Activated CD8-positive, alpha-beta memory T cell treated with anti-CD3 and anti-CD28 coated beads, Interleukin-2, amount 50 U/mL, for 1 hour (primary cell): ENCODE measurements around the gene ISM1.

ENCODE experiments used
- DNase-seq: peaks from one replicate; pipeline ENCODE4 v3.0.0-alpha.2; 2020; ENCODE audit errors: extremely low read depth

ISM1 gene

DNA sequence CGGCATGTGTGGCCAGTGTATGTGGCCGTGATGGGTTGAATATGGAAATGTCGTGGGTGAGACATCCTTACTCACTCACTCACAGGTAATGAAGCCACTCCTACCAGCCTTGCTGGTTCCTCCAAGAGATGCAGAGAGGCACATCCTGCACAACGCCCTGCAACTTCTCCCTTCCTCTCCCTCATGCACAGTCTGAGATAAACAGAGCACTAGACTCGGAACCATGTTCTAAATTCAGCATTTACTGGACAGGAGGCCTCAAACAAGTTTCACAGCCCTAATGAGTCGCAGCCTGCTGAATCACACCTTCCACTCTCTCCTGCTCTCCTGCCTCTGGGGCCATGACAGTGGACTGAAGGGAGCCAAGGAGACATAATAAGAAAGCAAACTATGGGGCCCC, 91.2 kb downstream of the ISM1 start:
- no peak for DNase-seq

DNA sequence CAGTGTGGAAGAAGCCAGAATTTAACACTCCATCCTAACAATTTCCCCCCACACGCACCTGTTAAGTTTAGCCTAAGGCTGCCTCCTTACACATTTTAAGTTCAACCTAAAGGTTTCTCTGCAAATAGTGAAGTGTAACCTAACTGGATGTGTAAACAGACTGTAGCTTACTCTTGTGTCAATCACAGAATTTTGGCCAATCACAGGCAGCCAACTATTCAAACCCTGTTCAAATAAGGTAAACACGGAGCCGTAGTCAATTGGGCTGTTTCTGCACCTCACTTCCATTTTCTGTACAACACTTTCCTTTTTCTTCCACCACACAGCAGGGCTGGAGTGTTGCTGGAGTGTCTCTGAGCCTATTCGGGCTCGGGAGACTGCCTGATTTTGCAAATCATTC, 92.1 kb downstream of the ISM1 start:
- no peak for DNase-seq

DNA sequence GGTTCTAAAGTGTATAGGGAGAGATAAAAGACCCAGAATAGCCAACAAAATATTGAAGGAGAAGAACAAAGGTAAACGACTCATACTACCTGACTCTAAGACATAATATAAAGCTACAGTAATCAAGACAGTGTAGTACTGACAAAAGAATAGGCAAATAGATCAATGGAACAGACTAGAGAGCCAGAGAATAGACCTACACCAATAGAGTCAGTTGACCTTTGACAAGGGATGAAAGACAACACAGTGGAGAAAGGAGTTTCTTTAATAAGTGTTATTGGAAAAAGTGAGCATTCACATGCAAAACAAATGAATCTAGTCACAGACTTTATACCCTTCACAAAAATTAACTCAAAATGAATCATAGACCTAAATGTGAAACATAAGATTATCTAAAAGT, 96.4 kb downstream of the ISM1 start:
- DNase-seq, result no peak

DNA sequence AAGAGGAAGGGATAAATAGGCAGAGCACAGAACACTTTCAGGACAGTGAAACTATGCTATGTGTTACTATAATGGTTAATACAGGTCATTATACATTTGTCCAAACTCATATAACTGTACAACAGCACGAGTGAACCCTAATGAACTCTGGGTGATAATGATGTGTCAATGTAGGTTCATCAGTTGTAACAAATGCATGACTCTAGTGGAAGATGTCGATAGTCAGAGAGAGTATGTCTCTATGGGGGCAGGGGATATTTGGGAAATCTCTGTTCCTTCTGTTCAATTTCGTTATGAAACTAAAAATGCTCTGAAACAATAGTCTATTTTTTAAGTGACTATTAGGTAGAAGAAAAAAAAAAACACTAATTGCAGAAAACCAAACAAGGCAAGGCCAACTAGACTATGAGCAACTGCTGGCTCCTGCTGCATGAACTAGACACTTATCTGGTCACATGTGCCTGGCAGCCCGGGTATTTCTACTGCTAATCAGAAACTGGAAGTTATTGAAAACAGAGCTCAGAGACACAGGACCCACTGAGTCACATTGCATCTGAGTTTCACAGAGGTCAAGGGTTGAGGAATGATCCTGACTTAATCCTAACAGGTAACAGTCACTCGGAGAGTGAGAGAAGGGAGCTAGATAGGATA, 97.9 kb downstream of the ISM1 start:
- no peak for DNase-seq

DNA sequence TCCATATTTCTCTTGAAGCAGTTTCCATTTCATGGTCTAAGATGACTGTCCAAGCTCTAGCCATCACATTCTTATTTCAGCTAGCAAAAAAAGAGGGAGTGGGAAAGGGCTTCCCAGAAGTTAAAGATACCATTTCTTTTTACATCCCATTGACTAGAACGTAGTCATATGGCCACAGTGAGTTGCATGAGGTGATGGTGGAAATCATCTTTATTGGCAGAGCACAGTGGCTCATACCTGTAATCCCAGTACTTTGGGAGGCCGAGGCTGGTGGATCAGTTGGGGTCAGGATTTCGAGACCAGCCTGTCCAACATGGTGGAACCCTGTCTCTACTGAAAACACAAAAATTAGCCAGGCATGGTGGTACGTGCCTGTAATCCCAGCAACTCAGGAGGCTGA, 99.6 kb downstream of the ISM1 start:
- DNase-seq, result no peak

DNA sequence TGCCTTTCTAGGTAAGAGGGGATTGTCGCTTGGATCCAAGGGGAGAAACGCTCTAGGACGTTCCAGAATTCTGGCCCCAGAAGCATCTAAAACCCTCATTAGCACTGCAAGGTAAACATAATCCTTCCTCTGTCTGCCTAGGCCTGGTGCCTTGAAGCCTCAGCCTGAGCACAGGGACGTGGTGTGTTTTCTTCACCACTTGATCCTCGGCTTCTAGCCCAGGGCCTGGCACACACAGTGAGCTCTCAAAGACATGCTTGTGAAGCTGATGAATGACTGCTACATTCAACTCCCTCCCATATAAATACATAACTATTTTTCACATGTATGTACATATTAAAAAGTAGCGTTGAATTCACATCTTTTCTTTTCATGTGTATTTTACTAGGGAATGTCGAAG, 100.3 kb downstream of the ISM1 start:
- DNase-seq, result no peak

DNA sequence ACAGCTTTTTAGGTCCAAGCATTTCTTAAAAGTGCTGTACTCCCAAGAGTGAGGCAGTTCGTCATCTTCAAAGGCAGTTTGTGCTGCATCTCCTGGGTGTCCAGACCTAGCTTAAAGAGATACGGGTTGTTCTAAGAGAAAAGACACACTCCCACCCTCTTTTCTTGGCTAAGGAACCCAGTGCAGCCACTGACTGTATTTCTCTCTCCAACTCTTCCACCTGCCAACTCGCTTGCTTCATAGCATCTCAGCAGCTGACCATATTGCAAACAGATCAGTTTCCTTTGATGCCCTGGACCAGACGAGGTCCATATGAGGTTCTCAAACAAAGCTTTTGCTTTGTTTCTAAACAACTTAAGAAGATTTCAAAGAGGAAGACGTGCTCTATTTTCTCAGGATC, 101.1 kb downstream of the ISM1 start:
- DNase-seq, result no peak

DNA sequence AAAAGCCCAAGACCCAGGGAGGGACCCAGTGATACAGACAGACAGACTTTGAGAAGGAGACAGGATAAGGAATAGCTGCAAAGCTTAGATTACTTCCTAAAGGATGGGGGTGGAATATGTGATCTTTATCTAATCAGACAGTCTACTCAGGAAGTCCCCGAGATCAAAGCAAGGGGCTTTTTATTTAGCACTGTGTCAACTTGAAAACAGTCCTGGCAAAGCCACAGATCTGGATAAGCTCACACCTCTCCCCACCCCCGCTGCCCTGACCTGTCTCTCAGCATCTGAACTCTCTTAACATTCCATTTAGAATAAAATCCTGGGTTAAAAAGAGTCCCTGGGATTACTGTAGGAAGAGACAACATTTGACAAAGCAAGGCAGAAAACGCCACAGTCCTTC, 101.5 kb downstream of the ISM1 start:
- no peak for DNase-seq

DNA sequence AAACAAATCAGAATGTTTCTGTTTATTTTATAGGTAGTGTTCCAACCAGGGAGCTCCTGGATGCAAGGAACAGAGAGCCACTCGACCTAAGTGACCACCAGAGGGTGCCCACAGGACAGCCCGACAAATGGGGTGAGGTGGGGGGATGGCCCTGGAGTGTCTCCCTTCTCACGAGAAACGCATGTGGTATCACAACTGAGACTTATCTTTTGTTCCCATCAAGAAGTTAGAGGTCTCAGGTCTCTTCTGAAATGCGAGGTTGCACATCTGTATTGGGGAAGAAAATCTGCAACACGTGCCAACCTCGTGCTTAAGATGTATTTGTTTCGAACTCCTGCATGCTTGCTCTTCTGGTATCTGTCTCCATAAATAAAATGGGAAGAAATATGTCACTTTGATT, 104.0 kb downstream of the ISM1 start:
- DNase-seq, result no peak

DNA sequence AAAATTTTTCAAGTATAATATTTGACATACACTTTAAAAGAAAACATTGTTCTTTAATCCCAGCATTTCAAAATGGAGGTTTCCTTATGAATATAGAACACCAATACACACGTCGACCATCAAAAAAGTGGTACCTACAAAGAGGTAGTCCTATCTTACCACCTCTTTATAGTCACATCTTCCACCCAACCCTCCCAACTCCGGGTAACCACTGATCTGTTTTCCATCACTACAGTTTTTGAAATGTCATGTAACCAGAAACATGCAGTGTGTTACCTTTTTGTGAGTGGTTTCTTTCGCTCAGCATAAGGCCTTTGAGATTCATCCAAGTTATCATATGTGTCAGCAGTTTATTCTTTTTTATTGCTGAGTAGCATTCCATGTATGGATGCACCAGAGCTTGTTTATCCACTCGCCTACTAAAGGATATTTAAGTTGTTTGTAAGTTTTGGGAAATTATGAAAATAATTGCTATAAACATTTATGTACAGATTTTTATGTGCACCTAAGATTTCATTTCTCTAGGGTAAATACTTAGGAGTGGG, 104.8 kb downstream of the ISM1 start:
- DNase-seq, result no peak

DNA sequence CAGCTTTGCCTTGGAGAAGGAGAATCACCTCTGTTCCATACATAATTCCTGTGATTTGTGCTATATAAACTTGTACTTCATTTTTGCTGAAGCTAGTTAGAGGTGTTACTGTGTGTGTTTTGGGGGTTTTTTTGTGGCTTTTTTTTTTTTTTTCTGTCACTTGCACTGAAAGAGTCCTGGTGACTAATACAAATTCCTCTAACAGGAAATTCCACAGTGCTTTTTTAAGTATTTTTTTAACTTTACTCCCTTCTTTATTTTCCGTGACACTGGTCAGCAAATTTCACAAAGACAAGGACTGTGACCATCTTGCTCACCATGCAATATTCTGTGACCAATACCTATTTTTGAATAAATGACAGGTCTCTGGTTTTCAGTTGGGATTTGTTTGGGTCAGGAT, 110.5 kb downstream of the ISM1 start:
- DNase-seq, result no peak

DNA sequence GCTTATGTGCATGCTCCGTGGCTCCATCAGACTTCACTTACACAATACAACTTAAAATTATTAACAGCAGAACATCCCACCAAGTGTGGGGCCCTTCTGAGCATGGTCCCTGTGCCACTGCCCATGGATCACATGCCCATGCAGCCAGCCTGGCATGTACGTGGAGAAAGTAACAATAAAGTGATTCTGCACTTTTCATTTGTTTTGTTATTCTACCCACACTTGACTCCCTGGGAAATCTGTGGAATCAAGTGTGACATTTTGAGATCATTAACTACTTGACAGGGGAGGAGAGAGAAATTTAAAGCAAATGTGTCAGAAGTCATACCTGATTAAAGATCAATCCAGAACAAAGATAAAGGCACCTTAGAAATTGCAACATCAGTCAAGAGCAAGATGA, 112.0 kb downstream of the ISM1 start:
- no peak for DNase-seq

DNA sequence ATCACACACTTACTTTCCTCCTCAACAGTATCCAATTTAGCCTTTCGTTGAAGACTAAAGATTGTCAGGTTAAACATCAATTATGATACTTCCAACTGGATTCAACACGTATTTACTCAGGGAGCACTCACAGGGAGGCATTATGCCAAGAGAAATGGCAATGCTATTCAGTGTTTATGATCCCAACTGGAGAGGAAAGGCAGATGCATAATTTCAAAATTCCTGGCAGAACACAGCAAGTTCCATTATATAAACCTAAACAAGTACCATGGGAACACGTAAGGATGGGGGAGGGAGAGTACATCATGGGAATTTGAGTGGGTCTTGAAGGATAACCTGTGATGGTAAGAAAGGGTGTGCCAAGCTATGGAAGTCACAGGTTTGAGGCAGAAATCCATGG, 112.7 kb downstream of the ISM1 start:
- DNase-seq, result no peak

DNA sequence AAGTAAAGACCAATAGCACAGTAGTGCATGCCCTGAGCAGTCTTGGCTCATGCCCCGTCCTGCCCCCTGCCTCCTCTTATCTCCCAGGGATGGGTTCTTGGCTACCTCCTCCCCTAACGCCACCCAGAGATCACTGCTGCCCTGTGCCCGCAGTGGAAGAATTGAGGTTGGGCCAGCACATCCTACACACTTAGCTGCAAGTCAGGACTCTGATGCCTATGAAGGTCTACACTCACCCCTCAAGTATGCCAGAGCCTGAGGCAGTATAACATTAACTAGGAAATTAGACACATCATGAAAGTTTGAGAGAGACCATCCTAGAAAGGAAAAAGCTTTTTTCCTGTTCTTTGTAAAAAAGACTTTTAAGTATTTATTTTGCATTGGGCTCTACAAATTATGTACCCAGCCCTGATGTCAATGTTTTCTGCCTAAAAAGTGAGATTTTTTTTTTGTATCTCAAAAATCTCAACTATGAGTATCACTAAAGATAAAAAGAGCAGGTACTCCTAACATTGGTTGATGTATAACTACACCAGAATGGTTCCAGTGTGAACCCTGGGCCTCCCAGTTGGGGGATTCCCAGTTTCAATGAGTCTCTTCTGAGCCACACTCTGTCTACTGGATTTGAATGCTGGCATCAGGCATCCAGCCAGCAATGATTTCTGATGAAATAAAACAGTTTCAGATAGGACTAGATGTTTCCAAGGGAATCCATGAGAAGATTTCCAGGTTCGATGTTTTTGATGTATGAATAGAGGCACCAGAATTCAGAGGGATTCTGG, 115.4 kb downstream of the ISM1 start:
- DNase-seq, result no peak

DNA sequence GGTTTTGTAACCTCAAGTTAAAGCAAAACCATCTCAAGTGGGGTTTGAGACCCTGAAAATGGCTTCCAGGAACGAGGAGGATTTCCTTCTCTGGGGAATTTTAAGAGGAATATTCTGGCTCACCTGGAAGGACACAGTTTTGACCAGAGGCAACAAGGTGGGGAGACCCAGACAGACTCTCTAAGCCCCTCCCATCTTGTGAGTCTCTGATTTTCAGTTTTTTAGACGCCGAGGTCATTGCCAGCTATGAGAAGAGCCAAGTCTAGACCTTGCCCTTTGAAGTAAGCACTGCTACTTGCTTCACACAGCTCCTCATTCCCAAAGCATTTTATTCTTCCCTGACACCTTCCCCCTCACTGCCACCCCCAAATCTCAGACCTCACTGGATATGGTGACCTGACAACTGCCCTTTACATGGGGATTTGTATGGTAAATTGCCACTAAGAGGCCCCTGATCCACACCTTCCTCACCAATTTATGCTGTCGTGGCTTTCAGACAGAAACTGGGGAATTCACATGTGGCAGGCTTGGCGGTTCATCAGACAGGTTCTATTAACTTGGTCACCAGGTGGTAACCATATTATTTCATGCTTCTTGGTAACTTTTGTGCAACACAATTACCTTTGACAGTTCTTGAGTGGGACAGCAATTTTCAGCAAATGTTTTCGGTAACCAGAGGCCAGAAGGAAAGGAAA, 116.2 kb downstream of the ISM1 start:
- DNase-seq, result no peak

DNA sequence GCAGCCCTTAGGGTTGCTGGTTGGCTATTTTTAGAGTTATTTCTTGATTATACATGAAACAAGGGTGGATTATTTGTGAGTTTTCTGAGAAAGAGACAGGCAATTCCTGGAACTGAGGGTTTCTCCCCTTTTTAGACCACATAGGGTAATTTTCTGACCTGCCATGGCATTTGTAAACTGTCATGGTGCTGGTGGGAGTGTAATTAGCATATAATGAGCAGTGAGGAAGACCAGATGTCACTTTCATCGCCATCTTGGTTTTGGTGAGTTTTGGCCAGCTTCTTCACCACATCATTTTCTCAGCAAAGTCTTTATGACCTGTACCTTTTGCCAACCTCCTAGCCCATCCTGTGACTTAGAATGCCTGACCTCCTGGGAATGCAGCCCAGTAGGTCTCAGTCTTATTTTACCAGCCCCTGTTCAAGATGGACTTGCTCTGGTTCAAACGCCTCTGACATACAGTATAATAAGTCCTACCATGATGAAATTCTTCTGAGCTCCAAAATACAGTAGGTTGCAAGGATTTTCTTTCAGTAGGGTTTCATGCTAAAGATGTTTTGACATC, 117.1 kb downstream of the ISM1 start:
- no peak for DNase-seq

DNA sequence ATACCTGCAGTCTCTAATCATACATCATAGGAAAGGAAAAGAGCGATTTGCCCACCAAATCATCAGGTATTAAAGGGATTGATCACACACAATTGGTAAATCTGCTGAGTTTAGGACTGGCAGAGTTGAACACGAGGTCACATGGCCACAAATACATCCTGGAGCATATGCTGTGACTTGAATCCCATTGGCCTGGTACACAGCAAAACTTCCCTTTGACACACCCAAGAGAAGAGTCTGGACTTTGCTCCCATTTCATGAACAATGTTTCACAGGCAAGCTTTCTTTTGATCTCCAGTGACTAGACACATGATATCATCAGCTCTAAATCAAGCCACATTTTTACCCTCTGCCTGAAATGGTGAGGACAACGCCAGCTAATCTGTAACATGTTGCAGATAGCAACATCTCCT, 117.9 kb downstream of the ISM1 start:
- DNase-seq, result no peak

DNA sequence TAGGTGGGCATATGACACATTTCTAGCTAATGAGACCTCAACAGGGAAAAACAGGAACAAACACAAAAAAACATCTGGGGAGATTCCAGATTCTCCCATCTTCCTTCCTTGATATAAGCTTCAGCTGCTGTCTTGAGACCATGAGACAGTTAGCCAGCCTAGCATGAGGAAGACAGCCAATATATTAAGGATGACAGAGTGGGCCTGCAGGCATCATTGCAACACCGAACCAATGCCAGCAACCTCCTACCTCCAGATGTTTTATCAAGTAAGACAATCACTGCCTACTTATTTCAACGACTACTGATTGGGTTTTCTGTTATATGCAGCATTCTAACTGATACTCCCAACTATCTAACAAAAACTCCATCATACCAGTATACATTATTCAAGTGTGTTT, 119.0 kb downstream of the ISM1 start:
- no peak for DNase-seq

DNA sequence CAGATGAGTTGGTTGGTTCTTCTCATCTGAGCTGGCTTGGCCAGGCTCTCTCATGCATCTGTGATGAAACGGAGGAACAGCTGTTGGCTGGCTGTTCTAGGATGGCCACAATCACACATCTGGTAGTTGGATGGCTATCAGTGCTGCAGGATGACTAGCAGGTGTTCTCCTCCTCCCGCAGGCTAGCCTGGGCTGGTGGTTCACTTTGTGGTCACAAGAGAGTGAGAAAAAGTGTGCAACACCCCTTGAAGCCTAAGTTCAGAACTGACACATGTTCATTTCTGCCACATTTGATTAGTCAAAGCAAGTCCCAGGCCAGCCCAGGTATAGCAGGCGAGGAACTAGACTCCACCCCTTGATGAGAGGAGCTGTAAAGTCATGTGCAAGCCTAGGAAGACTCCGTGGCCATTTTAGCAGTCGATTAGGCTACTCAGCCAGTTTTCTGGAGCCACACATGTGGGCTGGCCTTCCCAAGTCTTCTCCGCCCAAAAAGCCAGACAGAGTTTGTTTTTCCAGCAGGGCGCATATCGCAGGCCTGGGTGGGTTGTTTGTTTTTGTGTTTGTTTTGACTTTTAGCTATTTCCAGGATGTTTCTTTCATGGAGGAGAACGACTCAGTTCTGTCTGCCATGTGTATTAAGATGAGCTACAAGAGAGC, 120.8 kb downstream of the ISM1 start:
- DNase-seq, result no peak

DNA sequence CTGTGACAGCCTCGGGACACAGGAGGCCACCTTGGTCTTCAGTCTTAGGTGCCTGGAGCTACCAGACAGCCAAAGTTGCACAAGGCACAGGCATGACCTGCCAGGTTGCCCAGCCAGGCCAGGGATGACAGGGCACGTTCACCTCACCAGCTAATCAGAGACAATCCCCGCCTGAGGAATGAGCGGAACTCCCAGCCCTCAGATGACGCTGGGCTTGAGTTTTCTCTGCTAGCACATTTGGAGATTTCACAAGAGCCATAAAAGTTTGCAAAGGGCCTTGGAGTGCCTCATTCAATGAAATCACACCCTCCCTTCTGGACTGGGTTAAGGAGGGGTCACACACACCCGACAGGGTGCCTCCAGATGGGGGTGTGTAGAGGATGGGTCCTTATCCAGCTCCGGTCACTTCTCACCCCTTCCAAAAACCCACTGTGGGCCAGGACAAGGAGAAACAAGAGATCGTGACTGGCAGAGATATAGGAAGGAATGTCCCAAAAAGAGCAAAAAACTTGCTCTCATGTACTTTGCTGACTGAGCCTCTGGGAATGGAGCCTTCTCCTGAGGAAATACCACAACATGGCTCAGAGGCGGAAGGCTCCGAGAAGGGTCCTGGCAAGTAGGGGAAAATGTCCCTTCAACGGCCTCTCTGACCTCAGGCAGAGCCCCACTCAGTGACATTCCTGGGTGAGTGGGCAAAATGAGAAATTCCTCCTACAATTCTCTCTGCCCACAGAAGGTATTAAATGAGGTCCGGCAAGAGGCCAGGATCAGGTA, 121.6 kb downstream of the ISM1 start:
- no peak for DNase-seq

DNA sequence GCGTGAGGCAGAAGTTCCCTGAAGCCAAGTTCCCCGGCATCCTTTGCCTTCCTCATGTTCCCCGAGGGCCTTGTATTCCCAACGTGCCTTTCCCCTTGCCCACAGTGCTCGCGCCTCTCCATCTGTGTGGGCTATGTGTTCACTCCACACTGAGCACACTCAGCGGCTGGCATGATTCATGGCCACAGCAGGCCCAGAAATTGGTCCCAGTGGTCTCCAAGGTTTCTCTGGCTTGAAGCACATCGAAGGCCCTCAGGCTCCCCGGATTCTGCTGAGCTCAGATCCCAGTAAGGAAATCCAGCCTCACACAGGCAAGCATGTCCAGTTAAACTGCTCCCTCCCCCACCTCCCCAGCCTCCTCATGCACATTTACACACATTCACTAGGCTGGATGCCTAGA, 123.6 kb downstream of the ISM1 start:
- no peak for DNase-seq
